ENCODE data around the gene VARS1. TPM values are rescaled to one million over a fixed set of nuclear protein-coding genes. Genes with fewer than 3 reads are reported as not detected.

The VARS1 gene
- total RNA-seq, 4 donors from 2014 or later = 25.4 to 50.6 (median 29.9) TPM

GRCh38 chr6:31780507-31781243, 14.9 kb downstream of the VARS1 start:
- 87 to 89% methylated on average over 5 to 7 of the region's 20 CpGs for WGBS, 2 donors (ENCODE audit: low coverage in 1 of 2)
- Histone ChIP-seq H3K27me3 (no peaks in the 10 kb centered on the region), H3K27ac (no peak overlapping the region), H3K36me3 (peaks cover 0 to 78% of the 10 kb centered on the region in 2 donors), H3K9me3 (no peaks in the 10 kb centered on the region), H3K4me3 (no peak overlapping the region), H3K4me1 (peaks cover 0 to 14% (median 10%) of the 10 kb centered on the region in 3 donors)
- TF ChIP-seq CTCF (IDR thresholded peaks at IDR 0.05) (no peak), POLR2A (IDR thresholded peaks at IDR 0.05) (no peak), POLR2AphosphoS5 (IDR thresholded peaks at IDR 0.05) (no peak), EP300 (IDR thresholded peaks at IDR 0.05) (no peak)
- no peak for ATAC-seq

- WGBS, 2 donors (ENCODE audit: low coverage in 1 of 2) = no CpG with 5 or more reads among the region's 10 CpGs
- peaks cover 0 to 14% (median 10%) of the 10 kb centered on the region in 3 donors for H3K4me1 ChIP-seq
- peaks cover 0 to 71% of the 10 kb centered on the region in 2 donors for H3K36me3 ChIP-seq
- no peak overlapping the region for H3K4me3 ChIP-seq
- no peak overlapping the region for H3K27ac ChIP-seq
- ATAC-seq = no peak
- no peaks in the 10 kb centered on the region for H3K27me3 ChIP-seq
- TF ChIP-seq CTCF (IDR thresholded peaks at IDR 0.05) = no peak
- TF ChIP-seq POLR2A (IDR thresholded peaks at IDR 0.05) = no peak
- no peak for TF ChIP-seq EP300 (IDR thresholded peaks at IDR 0.05)
- no peak for TF ChIP-seq POLR2AphosphoS5 (IDR thresholded peaks at IDR 0.05)
- no peaks in the 10 kb centered on the region for H3K9me3 ChIP-seq
These were observed 15.6 kb downstream of the VARS1 start for GRCh38 chr6:31779908-31780307.

GRCh38 chr6:31778999-31779885, 16.3 kb downstream of the VARS1 start:
- Histone ChIP-seq H3K36me3 (peaks cover 0 to 64% of the 10 kb centered on the region in 2 donors), H3K4me3 (no peak overlapping the region), H3K27ac (no peak overlapping the region), H3K9me3 (no peaks in the 10 kb centered on the region), H3K27me3 (no peaks in the 10 kb centered on the region), H3K4me1 (peaks cover 0 to 14% (median 10%) of the 10 kb centered on the region in 3 donors)
- TF ChIP-seq POLR2AphosphoS5 (IDR thresholded peaks at IDR 0.05) = no peak
- no peak for TF ChIP-seq EP300 (IDR thresholded peaks at IDR 0.05)
- TF ChIP-seq POLR2A (IDR thresholded peaks at IDR 0.05) = no peak
- no peak for TF ChIP-seq CTCF (IDR thresholded peaks at IDR 0.05)
- no peak for ATAC-seq
- 88% methylated on average over 11 to 12 of the region's 43 CpGs for WGBS, 2 donors (ENCODE audit: low coverage in 1 of 2)

GRCh38 chr6:31778193-31778592, 17.4 kb downstream of the VARS1 start:
- no peak for TF ChIP-seq POLR2AphosphoS5 (IDR thresholded peaks at IDR 0.05)
- TF ChIP-seq EP300 (IDR thresholded peaks at IDR 0.05) = no peak
- TF ChIP-seq POLR2A (IDR thresholded peaks at IDR 0.05) = no peak
- TF ChIP-seq CTCF (IDR thresholded peaks at IDR 0.05) = no peak
- Histone ChIP-seq H3K27ac (no peak overlapping the region), H3K9me3 (no peaks in the 10 kb centered on the region), H3K27me3 (no peaks in the 10 kb centered on the region), H3K4me3 (no peak overlapping the region), H3K36me3 (peaks cover 0 to 53% of the 10 kb centered on the region in 2 donors), H3K4me1 (peaks cover 0 to 14% (median 10%) of the 10 kb centered on the region in 3 donors)
- 100% methylated on average over 1 of the region's 5 CpGs; no CpG with 5 or more reads in 1 of the 2 donors for WGBS, 2 donors (ENCODE audit: low coverage in 1 of 2)
- ATAC-seq = no peak

Measured in gastroesophageal sphincter (tissue), 4 donors.